ENCODE data around the gene DPYSL3. TPM values are rescaled to one million over a fixed set of nuclear protein-coding genes. Genes with fewer than 3 reads are reported as not detected.

DPYSL3 gene
- total RNA-seq, 1 experiment from 2014 or later, result 17.2 TPM

DNA sequence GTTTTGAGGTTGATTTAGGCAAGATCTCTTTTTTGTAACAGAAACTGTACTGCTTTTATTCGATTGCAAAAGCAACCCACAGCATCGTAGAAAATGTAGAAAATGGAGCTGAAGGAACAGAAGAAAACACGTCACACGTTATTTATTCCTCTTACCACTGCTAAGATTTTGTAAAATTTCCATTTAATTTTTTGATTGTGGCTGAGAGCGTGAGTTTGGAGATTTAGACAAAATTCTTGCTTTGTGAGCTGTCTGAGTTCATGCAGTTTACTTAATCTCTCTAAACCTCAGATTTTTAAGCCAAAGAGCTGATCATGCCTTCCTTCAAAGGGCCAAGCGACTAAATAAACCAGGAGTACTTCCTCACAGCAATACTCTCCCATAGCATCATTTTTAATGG lies 24.8 kb downstream of the DPYSL3 start:
- H2AFZ ChIP-seq (ENCODE audit: low read depth, low read length, poor library complexity, severe bottlenecking), result no peak overlapping the region
- ChIA-PET RAD21 (ENCODE audit: low non-redundant PET in 1 of 2, low total read pairs in 2 of 2, uncharacterized antibody in 2 of 2, unreplicated experiment in 2 of 2) (interaction anchor here in 1 of 2 experiments (0.8 kb wide), 1 partner anchor 93 kb away, joined by 3 read pairs; no protein-coding TSS in a partner anchor), POLR2A (no interaction called here), CTCF (interaction anchor here (1.3 kb wide), 1 partner anchor 20 kb away, joined by 3 read pairs; no protein-coding TSS in a partner anchor)
- TF ChIP-seq CEBPB (IDR thresholded peaks at IDR 0.05; ENCODE audit: low read depth) (no peak), EGR1 (IDR thresholded peaks at IDR 0.05; ENCODE audit: low read depth) (no peak), ZNF274 (IDR thresholded peaks at IDR 0.05; ENCODE audit: low read depth, low read length) (no peak), RAD21 (IDR thresholded peaks at IDR 0.05; ENCODE audit: low read depth) (no peak), SP1 (IDR thresholded peaks at IDR 0.05; ENCODE audit: low read depth) (no peak)
- no peak for DNase-seq (ENCODE audit: low read depth, low spot score)
- no peak overlapping the region for H3K4me2 ChIP-seq (ENCODE audit: low read length)
- intact Hi-C loops (cut with micrococcal nuclease), result no loop called here
- H3K27ac ChIP-seq (ENCODE audit: low read depth, low read length), result no peak overlapping the region
- no peaks in the 10 kb centered on the region for H3K36me3 ChIP-seq (ENCODE audit: control insufficient read depth in 1 of 2, insufficient read depth in 2 of 2, low read length in 2 of 2)
- no peaks in the 10 kb centered on the region for H3K27me3 ChIP-seq (ENCODE audit: insufficient read depth, low read length)
- H4K20me1 ChIP-seq (ENCODE audit: insufficient read depth), result no peaks in the 10 kb centered on the region
- no peak overlapping the region for H3K4me3 ChIP-seq (replicated peaks in 1 of 2; ENCODE audit: low read depth in 1 of 2, low read length in 2 of 2)
- no peak for ATAC-seq
- H3K9ac ChIP-seq (ENCODE audit: low read length), result no peak overlapping the region
- no peaks in the 10 kb centered on the region for H3K4me1 ChIP-seq (ENCODE audit: control insufficient read depth in 1 of 2, insufficient read depth in 2 of 2, low read length in 2 of 2)
- H3K9me3 ChIP-seq (ENCODE audit: control insufficient read depth in 1 of 2, insufficient read depth in 1 of 2, low read depth in 1 of 2, low read length in 2 of 2), result no peaks in the 10 kb centered on the region
- no TSS peak for BruUV-seq (replicated peaks)
- no peaks in the 10 kb centered on the region for H3K79me2 ChIP-seq (ENCODE audit: insufficient read depth, low read length)
- no peaks in the 10 kb centered on the region for H3K9me2 ChIP-seq (ENCODE audit: insufficient read depth)

DNA sequence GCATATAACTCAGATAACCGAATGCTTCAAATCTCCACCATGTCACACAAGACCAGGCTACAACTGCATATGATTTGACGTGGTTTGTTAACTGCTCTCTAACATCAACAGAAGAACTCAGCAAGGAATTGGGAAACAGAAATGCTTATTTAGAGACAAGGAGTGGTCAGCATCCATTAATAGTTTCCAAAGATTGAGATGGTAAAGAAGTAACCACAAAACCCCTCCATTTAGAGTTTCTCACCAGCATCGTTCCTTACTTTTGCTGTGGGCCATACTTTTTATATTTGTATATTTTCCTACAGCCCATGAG lies 25.2 kb downstream of the DPYSL3 start:
- Histone ChIP-seq H3K9me2 (ENCODE audit: insufficient read depth) (no peaks in the 10 kb centered on the region), H3K27ac (ENCODE audit: low read depth, low read length) (no peak overlapping the region), H3K79me2 (ENCODE audit: insufficient read depth, low read length) (no peaks in the 10 kb centered on the region), H3K4me3 (replicated peaks in 1 of 2; ENCODE audit: low read depth in 1 of 2, low read length in 2 of 2) (no peak overlapping the region), H3K36me3 (ENCODE audit: control insufficient read depth in 1 of 2, insufficient read depth in 2 of 2, low read length in 2 of 2) (no peaks in the 10 kb centered on the region), H2AFZ (ENCODE audit: low read depth, low read length, poor library complexity, severe bottlenecking) (no peak overlapping the region), H3K4me2 (ENCODE audit: low read length) (no peak overlapping the region), H4K20me1 (ENCODE audit: insufficient read depth) (no peaks in the 10 kb centered on the region), H3K27me3 (ENCODE audit: insufficient read depth, low read length) (no peaks in the 10 kb centered on the region), H3K9me3 (ENCODE audit: control insufficient read depth in 1 of 2, insufficient read depth in 1 of 2, low read depth in 1 of 2, low read length in 2 of 2) (no peaks in the 10 kb centered on the region), H3K4me1 (ENCODE audit: control insufficient read depth in 1 of 2, insufficient read depth in 2 of 2, low read length in 2 of 2) (no peaks in the 10 kb centered on the region), H3K9ac (ENCODE audit: low read length) (no peak overlapping the region)
- DNase-seq (ENCODE audit: low read depth, low spot score) (no peak), ATAC-seq (no peak)
- CTCF ChIA-PET, result interaction anchor here (1.3 kb wide), 1 partner anchor 20 kb away, joined by 3 read pairs; no protein-coding TSS in a partner anchor
- no TSS peak for BruUV-seq (replicated peaks)
- intact Hi-C loops (cut with micrococcal nuclease), result no loop called here
- TF ChIP-seq FOSL1 (IDR thresholded peaks at IDR 0.05; ENCODE audit: low read depth) (no peak), POLR2AphosphoS5 (IDR thresholded peaks at IDR 0.05; ENCODE audit: low read depth, low read length) (no peak), REST (IDR thresholded peaks at IDR 0.05; ENCODE audit: low read depth) (no peak), EZH2phosphoT487 (IDR thresholded peaks at IDR 0.05; ENCODE audit: borderline replicate concordance) (no peak), ELF1 (IDR thresholded peaks at IDR 0.05; ENCODE audit: borderline replicate concordance, low read depth) (no peak), SRF (IDR thresholded peaks at IDR 0.05; ENCODE audit: low read depth) (no peak), ZNF274 (IDR thresholded peaks at IDR 0.05; ENCODE audit: low read depth, low read length) (no peak), ZBTB33 (IDR thresholded peaks at IDR 0.05; ENCODE audit: extremely low read depth, insufficient replicate concordance, low read length) (no peak), RAD21 (IDR thresholded peaks at IDR 0.05; ENCODE audit: low read depth) (no peak), JUND (IDR thresholded peaks at IDR 0.05) (no peak), CBX3 (IDR thresholded peaks at IDR 0.05; ENCODE audit: low read depth) (no peak), EZH2 (IDR thresholded peaks at IDR 0.05) (no peak), SIN3A (IDR thresholded peaks at IDR 0.05; ENCODE audit: low read depth) (no peak)
- RAD21 ChIA-PET (ENCODE audit: low non-redundant PET in 1 of 2, low total read pairs in 2 of 2, uncharacterized antibody in 2 of 2, unreplicated experiment in 2 of 2), result no interaction called here
- POLR2A ChIA-PET, result no interaction called here
